ENCODE results near the gene NR1D2. TPM values are rescaled to one million over a fixed set of nuclear protein-coding genes. Genes with fewer than 3 reads are reported as not detected.

The NR1D2 gene
- total and polyA plus RNA-seq, 2 experiments from 2014 or later: 6.6 to 20.7 TPM

DNA sequence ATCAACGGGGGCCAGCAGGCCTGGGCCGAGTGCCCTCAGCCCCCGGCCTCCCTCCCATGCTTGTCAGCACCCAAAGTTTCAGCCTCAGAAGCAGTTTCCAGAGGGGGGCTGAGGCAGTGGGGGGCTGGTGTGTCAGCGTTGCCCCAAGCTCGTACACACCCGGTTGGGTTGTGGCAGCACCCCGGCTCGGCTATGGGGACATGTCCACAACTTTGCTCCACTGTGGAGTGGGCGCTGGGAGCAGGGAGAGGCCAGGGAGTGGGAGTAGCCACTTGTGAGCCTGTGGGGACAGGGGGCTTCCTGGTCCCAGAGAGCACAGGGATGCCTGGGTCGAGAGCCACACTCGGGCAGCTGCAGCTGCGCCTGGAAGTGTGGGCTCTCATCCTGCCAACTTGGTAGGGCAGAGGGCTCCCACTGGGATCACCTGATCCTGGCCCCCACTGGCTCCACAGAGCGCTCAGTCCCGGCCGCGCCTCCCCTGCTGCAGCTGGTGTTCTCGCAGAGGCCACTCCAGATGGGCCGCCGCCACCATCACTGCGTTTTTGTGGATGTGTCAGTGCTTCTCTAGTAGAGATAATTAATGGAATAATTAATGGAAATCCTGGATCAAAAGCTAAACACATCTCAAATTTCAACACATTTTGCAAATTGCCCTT lies 75.1 kb downstream of the NR1D2 start (continued):
- TF ChIP-seq EZH2phosphoT487 (IDR thresholded peaks at IDR 0.05; ENCODE audit: unreplicated experiment): no peak
- no peak for TF ChIP-seq EZH2 (IDR thresholded peaks at IDR 0.05; ENCODE audit: low read depth, unreplicated experiment)
- TF ChIP-seq, protein P1, sequence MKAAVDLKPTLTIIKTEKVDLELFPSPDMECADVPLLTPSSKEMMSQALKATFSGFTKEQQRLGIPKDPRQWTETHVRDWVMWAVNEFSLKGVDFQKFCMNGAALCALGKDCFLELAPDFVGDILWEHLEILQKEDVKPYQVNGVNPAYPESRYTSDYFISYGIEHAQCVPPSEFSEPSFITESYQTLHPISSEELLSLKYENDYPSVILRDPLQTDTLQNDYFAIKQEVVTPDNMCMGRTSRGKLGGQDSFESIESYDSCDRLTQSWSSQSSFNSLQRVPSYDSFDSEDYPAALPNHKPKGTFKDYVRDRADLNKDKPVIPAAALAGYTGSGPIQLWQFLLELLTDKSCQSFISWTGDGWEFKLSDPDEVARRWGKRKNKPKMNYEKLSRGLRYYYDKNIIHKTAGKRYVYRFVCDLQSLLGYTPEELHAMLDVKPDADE (IDR thresholded peaks at IDR 0.05): no peak

- H3K4me1 ChIP-seq (ENCODE audit: insufficient read depth): no peaks in the 10 kb centered on the region
- H3K9me2 ChIP-seq (ENCODE audit: insufficient read depth): no peaks in the 10 kb centered on the region
- no peak overlapping the region for H3K4me3 ChIP-seq
- no peaks in the 10 kb centered on the region for H3K9me3 Mint-ChIP-seq
- H3K36me3 ChIP-seq (ENCODE audit: insufficient read depth): no peaks in the 10 kb centered on the region
- H3K36me3 Mint-ChIP-seq (ENCODE audit: low read depth): no peaks in the 10 kb centered on the region
- H2AFZ ChIP-seq: no peak overlapping the region
- ATAC-seq (no peak), DNase-seq (ENCODE audit: low spot score) (no peak)
- H3K27me3 Mint-ChIP-seq (ENCODE audit: insufficient read depth, low read depth, poor library complexity): peaks cover 7% of the 10 kb centered on the region
- no peaks in the 10 kb centered on the region for H3K79me2 ChIP-seq (replicated peaks; ENCODE audit: insufficient read depth)
- H3K27me3 ChIP-seq (ENCODE audit: insufficient read depth): no peaks in the 10 kb centered on the region
- H3K4me1 Mint-ChIP-seq: no peaks in the 10 kb centered on the region
- no peaks in the 10 kb centered on the region for H4K20me1 ChIP-seq (replicated peaks; ENCODE audit: insufficient read depth)
- H3F3A ChIP-seq (replicated peaks; ENCODE audit: low read depth): no peaks in the 10 kb centered on the region
- H3K4me2 ChIP-seq: no peak overlapping the region
- no peak overlapping the region for H3K27ac ChIP-seq (ENCODE audit: low read depth)
- H3K27ac Mint-ChIP-seq: no peak overlapping the region
- H3K4me3 Mint-ChIP-seq: no peak overlapping the region
- TF ChIP-seq POLR2AphosphoS5 (IDR thresholded peaks at IDR 0.05; ENCODE audit: low read depth) (no peak), NANOG (IDR thresholded peaks at IDR 0.05; ENCODE audit: borderline replicate concordance) (no peak), JUNB (IDR thresholded peaks at IDR 0.05; ENCODE audit: unreplicated experiment) (no peak), EZH2 (IDR thresholded peaks at IDR 0.05; ENCODE audit: low read depth, unreplicated experiment) (no peak), STAT1 (IDR thresholded peaks at IDR 0.05; ENCODE audit: unreplicated experiment) (no peak), EZH2phosphoT487 (IDR thresholded peaks at IDR 0.05; ENCODE audit: unreplicated experiment) (no peak), ZNF462 (CRISPR knock-in tag; IDR thresholded peaks at IDR 0.05) (no peak), CTCF (conservative IDR thresholded peaks at IDR 0.05; ENCODE audit: low read depth in 2 of 2) (no peak), REST (IDR thresholded peaks at IDR 0.05; ENCODE audit: unreplicated experiment) (no peak), ZNF114 (CRISPR knock-in tag; IDR thresholded peaks at IDR 0.05) (no peak), CREB1 (CRISPR knock-in tag; IDR thresholded peaks at IDR 0.05; ENCODE audit: low read depth) (no peak), ZNF331 (CRISPR knock-in tag; IDR thresholded peaks at IDR 0.05; ENCODE audit: low read depth) (no peak)
Measured at GRCh38 chr3:24023197-24023596, 78.1 kb downstream of the NR1D2 start.
